HL-60 (cell line): ENCODE results near the gene HAT1.
"Not testable (repeated sequence)": the region's sequence is repeated elsewhere in the genome, so short reads cannot be mapped to it uniquely, and the experiment has no call there.

Experiments
- DNase-seq, 2 experiments: peaks; one replicate each; pipeline ENCODE4 v3.0.0-alpha.2; 2010 to 2020; ENCODE audit warnings: low read depth in 1 of 2, low spot score in 1 of 2
- H3K27ac ChIP-seq: fragments of 250-450 bp; sonication (Bioruptor Pico); replicated peaks from 2 replicates; pipeline ENCODE4 v1.5.1; 2020; ENCODE audit warnings: mild to moderate bottlenecking, moderate library complexity
- H3K27me3 ChIP-seq: fragments of 250-450 bp; sonication (Bioruptor Pico); 2 replicates; pipeline ENCODE4 v1.5.1; 2021; ENCODE audit warnings: mild to moderate bottlenecking, moderate library complexity; ENCODE audit not compliant: insufficient read depth, poor library complexity, severe bottlenecking
- H3K4me3 ChIP-seq: replicated peaks from 2 replicates; pipeline ENCODE4 v1.5.1; 2011; ENCODE audit warnings: mild to moderate bottlenecking, control low read depth, low read length; ENCODE audit not compliant: insufficient read depth
- CTCF ChIP-seq: IDR thresholded peaks from one replicate; pipeline ENCODE4 v1.5.1; 2011; ENCODE audit warnings: low read length, control low read depth, inconsistent platforms; ENCODE audit not compliant: insufficient read depth
- GABPA ChIP-seq: IDR thresholded peaks from 2 replicates; pipeline ENCODE4 v1.6.1; 2012; ENCODE audit warnings: low read depth
- POLR2AphosphoS5 ChIP-seq: IDR thresholded peaks from 2 replicates; pipeline ENCODE4 v1.6.1; 2012; ENCODE audit warnings: low read depth
- SPI1 ChIP-seq: IDR thresholded peaks from 2 replicates; pipeline ENCODE4 v1.6.1; 2012; ENCODE audit warnings: low read depth, mild to moderate bottlenecking, borderline replicate concordance
- TF ChIP-seq, protein P1 (sequence below): IDR thresholded peaks from 2 replicates; pipeline ENCODE4 v1.6.1; 2012; ENCODE audit warnings: low read depth; ENCODE audit not compliant: insufficient replicate concordance

HAT1 gene

DNA sequence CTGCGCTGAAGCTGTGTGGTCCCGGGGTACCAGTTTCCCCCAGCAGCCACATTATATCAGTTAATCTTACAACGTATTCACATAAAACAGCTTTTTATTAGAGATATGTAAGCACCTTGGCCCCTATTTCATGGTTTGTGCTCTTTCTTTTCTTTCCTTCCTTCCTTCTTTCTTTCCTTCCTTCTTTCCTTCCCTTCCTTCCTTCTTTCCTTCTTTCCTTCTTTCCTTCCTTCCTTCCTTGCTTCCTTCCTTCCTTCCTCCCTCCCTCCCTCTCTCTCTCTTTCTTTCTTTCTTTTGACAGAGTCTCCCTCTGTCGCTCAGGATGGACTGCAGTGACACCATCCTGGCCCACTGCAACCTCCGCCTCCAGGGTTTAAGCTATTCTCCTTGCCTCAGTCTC, 73.8 kb downstream of the HAT1 start:
- Histone ChIP-seq H3K27ac (no peak overlapping the region), H3K4me3 (no peak overlapping the region), H3K27me3 (no peaks in the 10 kb centered on the region)
- TF ChIP-seq POLR2AphosphoS5, result no peak
- no peak for TF ChIP-seq GABPA
- TF ChIP-seq, protein P1, sequence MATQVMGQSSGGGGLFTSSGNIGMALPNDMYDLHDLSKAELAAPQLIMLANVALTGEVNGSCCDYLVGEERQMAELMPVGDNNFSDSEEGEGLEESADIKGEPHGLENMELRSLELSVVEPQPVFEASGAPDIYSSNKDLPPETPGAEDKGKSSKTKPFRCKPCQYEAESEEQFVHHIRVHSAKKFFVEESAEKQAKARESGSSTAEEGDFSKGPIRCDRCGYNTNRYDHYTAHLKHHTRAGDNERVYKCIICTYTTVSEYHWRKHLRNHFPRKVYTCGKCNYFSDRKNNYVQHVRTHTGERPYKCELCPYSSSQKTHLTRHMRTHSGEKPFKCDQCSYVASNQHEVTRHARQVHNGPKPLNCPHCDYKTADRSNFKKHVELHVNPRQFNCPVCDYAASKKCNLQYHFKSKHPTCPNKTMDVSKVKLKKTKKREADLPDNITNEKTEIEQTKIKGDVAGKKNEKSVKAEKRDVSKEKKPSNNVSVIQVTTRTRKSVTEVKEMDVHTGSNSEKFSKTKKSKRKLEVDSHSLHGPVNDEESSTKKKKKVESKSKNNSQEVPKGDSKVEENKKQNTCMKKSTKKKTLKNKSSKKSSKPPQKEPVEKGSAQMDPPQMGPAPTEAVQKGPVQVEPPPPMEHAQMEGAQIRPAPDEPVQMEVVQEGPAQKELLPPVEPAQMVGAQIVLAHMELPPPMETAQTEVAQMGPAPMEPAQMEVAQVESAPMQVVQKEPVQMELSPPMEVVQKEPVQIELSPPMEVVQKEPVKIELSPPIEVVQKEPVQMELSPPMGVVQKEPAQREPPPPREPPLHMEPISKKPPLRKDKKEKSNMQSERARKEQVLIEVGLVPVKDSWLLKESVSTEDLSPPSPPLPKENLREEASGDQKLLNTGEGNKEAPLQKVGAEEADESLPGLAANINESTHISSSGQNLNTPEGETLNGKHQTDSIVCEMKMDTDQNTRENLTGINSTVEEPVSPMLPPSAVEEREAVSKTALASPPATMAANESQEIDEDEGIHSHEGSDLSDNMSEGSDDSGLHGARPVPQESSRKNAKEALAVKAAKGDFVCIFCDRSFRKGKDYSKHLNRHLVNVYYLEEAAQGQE, result no peak
- no peak for TF ChIP-seq CTCF
- no peak for TF ChIP-seq SPI1
- no peak for DNase-seq

DNA sequence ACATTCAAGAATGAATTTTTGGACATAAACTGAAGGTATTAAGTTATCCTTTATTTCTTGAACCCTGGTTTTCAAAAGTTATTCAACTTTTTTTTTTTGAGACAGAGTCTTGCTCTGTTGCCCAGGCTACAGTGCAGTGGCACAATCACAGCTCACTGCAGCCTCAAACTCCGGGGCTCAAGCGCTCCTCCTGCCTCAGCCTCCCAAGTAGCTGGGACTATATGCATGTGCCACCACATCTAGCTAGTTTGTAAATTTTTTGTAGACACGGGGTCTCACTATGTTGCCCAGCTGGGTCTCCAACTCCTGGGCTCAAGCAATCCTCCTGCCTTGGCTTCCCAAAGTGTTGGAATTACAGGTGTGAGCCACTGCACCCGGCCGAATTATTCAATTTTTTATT, 74.8 kb downstream of the HAT1 start:
- not testable (repeated sequence) for H3K4me3 ChIP-seq, DNase-seq, H3K27ac ChIP-seq, H3K27me3 ChIP-seq

DNA sequence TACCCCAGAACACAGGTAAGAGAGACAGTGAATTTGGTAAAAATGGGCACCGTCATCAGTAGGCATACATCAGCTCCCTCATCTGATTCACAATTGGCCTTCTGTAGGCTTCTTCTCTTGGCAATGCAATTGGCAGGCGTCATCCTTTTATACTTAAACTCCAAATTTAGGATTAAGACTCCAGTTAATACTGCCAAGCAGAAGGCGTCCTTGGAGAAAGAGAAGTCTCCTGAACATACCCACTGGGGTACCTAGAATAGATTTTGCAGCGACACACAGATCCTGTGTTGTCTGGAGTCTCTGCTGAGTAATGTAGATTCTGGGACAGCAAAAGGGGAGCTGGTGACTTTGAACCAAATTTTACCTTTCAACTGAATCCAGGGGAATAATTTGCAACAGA, 76.9 kb downstream of the HAT1 start:
- no peaks in the 10 kb centered on the region for H3K27me3 ChIP-seq
- DNase-seq, result no peak
- TF ChIP-seq GABPA, result no peak
- no peak for TF ChIP-seq SPI1
- TF ChIP-seq, protein P1, result no peak
- no peak for TF ChIP-seq CTCF
- no peak for TF ChIP-seq POLR2AphosphoS5
- H3K4me3 ChIP-seq, result peak overlapping the region; percentile 51
- peak overlapping the region; percentile 90 for H3K27ac ChIP-seq

GRCh38 chr2:171999604-172000469, 77.6 kb downstream of the HAT1 start, which contains the start of gene METAP1D:
Gene METAP1D, plus strand, starts transcription at chr2:171999953. Its CDS starts 17 bp downstream, at chr2:171999970.
- Histone ChIP-seq H3K27me3 (no peaks in the 10 kb centered on the region), H3K4me3 (peak within 1 kb of the TSS; percentile 51), H3K27ac (peak within 1 kb of the TSS; percentile 90)
- peak; percentile 92 to 94 for DNase-seq
- TF ChIP-seq CTCF (no peak), SPI1 (no peak), POLR2AphosphoS5 (peak; percentile 95), GABPA (no peak)
- TF ChIP-seq, protein P1, result peak; percentile 78
